Karpas-422 (cell line): ENCODE results near the gene NUP133. TPM values are rescaled to one million over a fixed set of nuclear protein-coding genes. Genes with fewer than 3 reads are reported as not detected.
A peak's percentile ranks its signal among the peaks of the same experiment; 100 is the strongest.

Experiments
- DNase-seq: peaks from one replicate; pipeline ENCODE4 v3.0.0-alpha.2; 2015
- H2AFZ ChIP-seq: fragments of 200-600 bp; sonication (generic); 2 replicates; pipeline ENCODE4 v1.6.1; 2014; ENCODE audit warnings: antibody characterized with exemption, low read length, mixed read lengths
- H3K27ac ChIP-seq: fragments of 200-600 bp; sonication (generic); 2 replicates; pipeline ENCODE4 v1.5.1; 2014; ENCODE audit warnings: mild to moderate bottlenecking, low read length, moderate library complexity
- H3K27me3 ChIP-seq: fragments of 200-600 bp; sonication (generic); 2 replicates; pipeline ENCODE4 v1.6.1; 2014; ENCODE audit warnings: low read length, mixed read lengths
- H3K36me3 ChIP-seq: fragments of 200-600 bp; sonication (generic); 2 replicates; pipeline ENCODE4 v1.6.1; 2014; ENCODE audit warnings: low read length, mixed read lengths; ENCODE audit not compliant: insufficient read depth
- H3K4me1 ChIP-seq: fragments of 200-600 bp; sonication (generic); 2 replicates; pipeline ENCODE4 v1.6.1; 2014; ENCODE audit warnings: mild to moderate bottlenecking, low read length, mixed read lengths
- H3K4me2 ChIP-seq: fragments of 200-600 bp; sonication (generic); 2 replicates; pipeline ENCODE4 v1.6.1; 2014; ENCODE audit warnings: low read length, low read depth, mild to moderate bottlenecking; ENCODE audit not compliant: poor library complexity, severe bottlenecking
- H3K4me3 ChIP-seq: fragments of 200-600 bp; sonication (generic); 2 replicates; pipeline ENCODE4 v1.5.1; 2014; ENCODE audit warnings: mild to moderate bottlenecking, antibody characterized with exemption, low read length, mixed read lengths
- H3K79me2 ChIP-seq: fragments of 200-600 bp; sonication (generic); 2 replicates; pipeline ENCODE4 v1.6.1; 2014; ENCODE audit warnings: mild to moderate bottlenecking, low read length, mixed read lengths
- H3K9ac ChIP-seq: fragments of 200-600 bp; sonication (generic); 2 replicates; pipeline ENCODE4 v1.6.0; 2014; ENCODE audit warnings: low read length
- H3K9me2 ChIP-seq: fragments of 200-600 bp; sonication (generic), shearing (Covaris generic); replicated peaks from 2 replicates; pipeline ENCODE4 v1.6.0; 2014; ENCODE audit warnings: mild to moderate bottlenecking, low read length, moderate library complexity; ENCODE audit not compliant: insufficient read depth
- H3K9me3 ChIP-seq: fragments of 300-700, 200-600 bp; sonication (generic); 2 replicates; pipeline ENCODE4 v1.6.1; 2014; ENCODE audit warnings: low read length, mixed read lengths
- H4K20me1 ChIP-seq: fragments of 200-600 bp; sonication (generic); 2 replicates; pipeline ENCODE4 v1.6.1; 2014; ENCODE audit warnings: mild to moderate bottlenecking, antibody characterized with exemption, low read length, low read depth; ENCODE audit not compliant: insufficient read depth
- total RNA-seq: library from RNA; depleted of rRNA; stranded (reverse); fragments of >200 nt; shearing (Covaris generic); gene quantifications from 2 replicates; pipeline ENCODE4 v1.2.3, GENCODE V29; 2014; ENCODE audit warnings: low replicate concordance; rRNA removed

NUP133 gene
- total RNA-seq: 27.1 and 56.9 TPM in 2 replicates

DNA sequence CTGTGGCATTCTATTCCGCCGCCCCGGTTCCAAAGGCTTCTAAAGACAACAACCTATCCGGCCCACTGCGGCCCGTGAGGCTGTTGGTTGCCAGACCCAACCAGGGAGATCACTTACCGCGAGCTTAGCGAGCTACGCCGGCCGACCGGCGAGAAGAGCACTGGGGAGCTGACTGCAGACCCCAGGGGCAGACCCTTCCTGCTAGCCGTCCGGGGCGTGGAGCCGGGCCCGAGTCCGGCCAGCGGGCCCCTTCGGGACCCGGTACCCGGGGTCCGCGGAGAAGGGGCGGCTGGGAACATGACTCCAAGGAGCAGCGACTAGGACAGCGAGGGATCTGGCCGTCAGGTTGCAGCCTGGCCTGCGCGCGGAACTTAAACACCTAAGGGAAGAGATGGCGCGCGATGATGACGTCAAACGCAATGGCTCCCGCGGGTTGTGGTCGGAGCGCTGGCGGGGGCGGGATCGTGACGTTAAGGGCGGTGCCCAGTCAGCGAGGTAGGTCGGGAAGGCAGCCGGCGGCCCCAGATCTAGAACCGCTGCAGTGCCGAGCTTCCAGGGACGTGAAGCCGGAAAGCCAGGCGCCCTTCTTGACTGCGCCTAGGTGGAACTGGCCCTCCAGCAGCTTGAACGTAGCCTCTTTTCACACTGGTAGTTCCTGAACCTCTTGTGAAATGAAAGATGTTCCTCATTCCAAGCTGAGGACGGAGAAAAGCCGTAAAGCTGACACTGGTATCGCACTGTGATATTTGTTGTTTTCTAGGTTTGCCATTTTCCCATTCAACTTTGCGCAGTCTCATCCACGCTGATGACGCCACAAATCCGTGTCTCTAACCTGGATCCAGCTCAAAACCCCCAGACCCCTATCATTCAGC lies at the start of gene NUP133:
Gene NUP133, minus strand, starts transcription at position 391 of the 872 bp plus-strand sequence. Its CDS starts 92 bp downstream, at position 299.
- Histone ChIP-seq H3K4me2 (peak within 1 kb of the TSS; percentile 74), H4K20me1 (peaks cover 5% of the 10 kb centered on the region; the same call in 1 of the 2 replicates), H2AFZ (peak within 1 kb of the TSS; percentile 95), H3K9me3 (no peaks in the 10 kb centered on the region), H3K27me3 (no peaks in the 10 kb centered on the region), H3K9me2 (no peaks in the 10 kb centered on the region), H3K4me3 (peak within 1 kb of the TSS; percentile 97), H3K9ac (peak within 1 kb of the TSS; percentile 82), H3K36me3 (no peaks in the 10 kb centered on the region), H3K79me2 (peaks cover 40% of the 10 kb centered on the region), H3K27ac (peak within 1 kb of the TSS; percentile 31), H3K4me1 (peaks cover 24% of the 10 kb centered on the region)
- DNase-seq: peak; percentile 99

DNA sequence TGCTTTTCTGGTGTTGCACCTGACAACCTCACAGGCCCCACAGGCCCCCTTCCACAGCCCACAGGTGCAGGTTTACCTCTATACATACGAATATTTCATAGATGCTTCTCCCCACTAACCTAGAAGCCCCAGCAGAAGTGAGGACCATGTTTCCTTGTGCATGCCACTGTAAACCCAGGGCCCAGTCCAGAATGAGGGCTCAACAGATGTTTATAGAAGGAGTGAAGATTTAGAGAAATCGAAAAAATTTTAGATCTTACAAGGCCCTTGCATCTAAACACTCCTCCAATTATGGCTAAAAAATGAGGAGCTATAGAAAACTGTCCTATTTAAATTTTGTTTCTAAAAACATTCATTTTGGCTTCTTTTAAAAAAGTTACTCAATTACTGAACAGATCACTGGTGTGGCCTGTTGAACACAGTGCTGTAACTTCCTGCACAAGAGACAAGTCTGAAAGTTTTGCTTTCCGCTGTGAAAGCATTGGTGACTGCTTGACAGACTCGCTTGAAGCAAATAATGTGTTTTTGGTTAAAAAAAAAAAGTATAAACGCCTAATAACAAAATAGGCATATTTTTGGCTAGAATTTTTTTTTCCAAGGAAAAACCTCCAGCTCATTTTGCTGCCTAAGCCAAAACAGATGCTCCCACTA lies 49.2 kb upstream of the NUP133 start:
- peaks cover 37% of the 10 kb centered on the region for H3K4me1 ChIP-seq
- DNase-seq: peak; percentile 70
- H3K79me2 ChIP-seq: peaks cover 56% of the 10 kb centered on the region
- peak overlapping the region; percentile 77 for H3K4me3 ChIP-seq
- H4K20me1 ChIP-seq: no peaks in the 10 kb centered on the region
- H3K9me2 ChIP-seq: no peaks in the 10 kb centered on the region
- H3K27ac ChIP-seq: peak overlapping the region; percentile 49
- H3K9me3 ChIP-seq: no peaks in the 10 kb centered on the region
- peak overlapping the region; percentile 15; the same call in 1 of the 2 replicates for H2AFZ ChIP-seq
- peak overlapping the region; percentile 77 for H3K9ac ChIP-seq
- H3K4me2 ChIP-seq: peak overlapping the region; percentile 84
- no peaks in the 10 kb centered on the region for H3K27me3 ChIP-seq
- no peaks in the 10 kb centered on the region for H3K36me3 ChIP-seq

DNA sequence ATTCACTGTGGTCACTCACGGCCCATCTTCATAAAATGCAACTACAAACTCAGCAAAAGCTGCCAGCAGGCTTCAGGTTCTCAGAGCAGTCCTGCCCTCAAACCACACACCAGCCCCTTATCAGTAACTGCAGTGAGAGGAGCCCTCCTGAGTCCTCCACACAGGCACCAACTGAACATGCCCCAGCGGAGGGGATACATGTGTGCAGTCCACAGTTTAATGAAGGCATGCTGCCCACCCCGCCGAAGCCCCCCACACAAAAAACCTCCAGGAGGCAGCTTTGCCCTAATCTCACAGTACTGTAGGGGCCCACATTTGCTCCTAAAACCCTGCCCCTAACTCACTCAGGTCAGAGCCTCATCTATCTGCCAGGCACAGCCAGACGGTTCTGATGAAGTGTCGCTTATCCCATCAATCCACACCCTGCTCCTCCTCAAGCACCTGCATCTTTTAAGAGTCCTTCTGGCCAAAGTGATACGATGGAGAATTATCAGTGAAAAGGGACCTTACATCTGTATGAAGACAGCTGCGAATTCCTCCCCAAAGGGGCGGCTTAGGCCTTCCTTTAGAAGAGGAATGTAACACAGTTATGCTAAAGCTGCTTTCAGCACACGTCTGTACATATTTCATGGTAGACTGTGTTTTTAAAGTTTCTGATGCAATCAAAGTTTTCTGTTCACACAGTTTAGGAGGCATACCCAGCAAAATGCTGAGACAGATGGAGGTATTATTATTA lies 46.9 kb upstream of the NUP133 start:
- DNase-seq: no peak
- Histone ChIP-seq H3K9me3 (no peaks in the 10 kb centered on the region), H2AFZ (no peak overlapping the region), H3K79me2 (peaks cover 76% of the 10 kb centered on the region), H3K4me1 (peaks cover 37% of the 10 kb centered on the region), H3K9ac (no peak overlapping the region; the same call in 1 of the 2 replicates), H3K36me3 (no peaks in the 10 kb centered on the region), H3K9me2 (no peaks in the 10 kb centered on the region), H3K27ac (peak overlapping the region; percentile 9; the same call in 1 of the 2 replicates), H3K4me2 (peak overlapping the region; percentile 84), H4K20me1 (no peaks in the 10 kb centered on the region), H3K27me3 (no peaks in the 10 kb centered on the region), H3K4me3 (no peak overlapping the region)

DNA sequence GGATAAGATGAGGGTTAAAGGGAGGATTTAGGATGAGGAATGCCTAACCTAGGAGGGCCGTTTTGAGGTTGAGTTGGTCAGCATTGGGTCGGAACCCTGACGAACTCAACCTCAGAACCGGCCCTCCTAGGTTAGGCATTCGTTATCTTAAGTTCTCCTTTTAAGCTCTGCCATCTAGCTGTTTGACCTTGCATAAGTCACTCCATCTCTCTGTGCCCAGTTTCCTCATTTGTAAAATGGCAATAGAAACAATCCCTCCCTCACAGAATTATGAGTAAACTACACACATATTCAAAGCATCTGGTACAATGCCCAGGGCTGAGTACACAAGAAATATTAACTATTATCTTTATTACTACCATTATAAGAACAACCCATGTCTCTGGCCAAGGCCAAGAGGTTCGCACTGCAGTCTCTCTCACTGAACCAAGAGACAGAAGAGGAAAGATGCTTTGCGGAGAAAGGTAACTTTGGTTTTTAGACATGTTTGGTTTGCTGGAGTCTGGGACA lies 45.5 kb upstream of the NUP133 start:
- Histone ChIP-seq H3K79me2 (peaks cover 89% of the 10 kb centered on the region), H4K20me1 (no peaks in the 10 kb centered on the region)

DNA sequence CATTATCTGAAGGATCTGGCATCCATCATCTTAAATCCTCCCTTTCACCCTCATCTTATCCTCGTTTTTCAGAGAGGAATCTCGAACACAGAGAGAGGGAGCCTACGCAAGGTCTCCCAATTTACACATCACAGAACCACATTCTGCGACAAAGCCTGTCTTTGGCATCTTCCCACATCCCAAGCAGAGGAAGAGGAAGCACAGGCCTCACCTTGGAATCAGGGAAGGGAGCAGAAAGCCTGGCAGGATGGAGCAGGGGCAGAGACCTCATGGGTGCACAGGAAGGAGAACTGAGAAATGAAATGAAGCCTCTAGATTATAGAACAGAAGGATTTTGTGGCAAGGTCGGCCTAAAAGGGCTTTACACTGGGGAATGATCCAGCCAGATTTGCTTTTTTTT lies 44.6 kb upstream of the NUP133 start:
- Histone ChIP-seq H3K27me3 (no peaks in the 10 kb centered on the region), H3K9me2 (no peaks in the 10 kb centered on the region), H3K36me3 (no peaks in the 10 kb centered on the region), H3K27ac (no peak overlapping the region), H2AFZ (no peak overlapping the region), H3K79me2 (peaks cover 92% of the 10 kb centered on the region), H4K20me1 (no peaks in the 10 kb centered on the region), H3K9me3 (no peaks in the 10 kb centered on the region), H3K4me2 (no peak overlapping the region), H3K4me3 (no peak overlapping the region), H3K9ac (no peak overlapping the region), H3K4me1 (peaks cover 30% of the 10 kb centered on the region)
- no peak for DNase-seq

More for the DNA sequence above, 45.5 kb upstream of the NUP133 start:
- Histone ChIP-seq H3K9ac (no peak overlapping the region), H3K4me3 (no peak overlapping the region), H3K4me2 (no peak overlapping the region), H3K9me2 (no peaks in the 10 kb centered on the region), H3K4me1 (peaks cover 30% of the 10 kb centered on the region), H3K27ac (no peak overlapping the region), H3K9me3 (no peaks in the 10 kb centered on the region), H2AFZ (no peak overlapping the region), H3K36me3 (no peaks in the 10 kb centered on the region), H3K27me3 (no peaks in the 10 kb centered on the region)
- DNase-seq: no peak

DNA sequence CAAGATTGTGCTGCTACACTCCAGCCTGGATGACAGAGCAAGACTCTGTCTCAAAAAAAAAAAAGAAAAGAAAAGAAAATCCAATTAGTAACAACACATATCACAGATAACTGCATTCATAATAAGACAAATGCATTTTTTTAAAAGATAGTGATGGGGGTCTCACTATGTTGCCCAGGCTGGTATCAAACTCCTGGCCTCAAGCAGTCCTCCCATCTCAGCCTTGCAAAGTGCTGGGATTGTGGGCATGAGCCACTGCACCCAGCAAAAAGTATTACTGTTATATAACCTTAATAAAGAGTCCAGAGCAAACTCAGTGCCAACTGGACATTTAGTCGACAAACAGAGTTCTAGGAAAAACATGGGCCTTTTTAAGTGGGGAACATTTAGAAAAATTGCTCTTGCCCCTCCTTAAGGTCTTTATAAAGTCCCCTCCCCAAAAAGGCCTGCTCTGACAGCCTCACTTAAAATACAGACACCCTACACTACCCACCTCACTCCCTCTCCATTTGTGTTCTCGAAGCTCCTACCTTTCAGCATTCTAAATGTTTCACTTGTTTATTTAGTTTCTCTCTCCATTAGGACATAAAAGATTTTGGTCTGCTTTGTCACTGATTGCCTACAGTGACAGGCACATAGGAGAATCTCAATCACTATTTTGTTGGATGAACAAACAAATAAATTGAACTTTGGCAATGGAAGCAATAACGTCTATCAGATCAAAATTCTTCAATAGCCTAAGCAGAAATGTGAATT lies 42.8 kb upstream of the NUP133 start:
- peaks cover 74% of the 10 kb centered on the region for H3K79me2 ChIP-seq
- H3K9ac ChIP-seq: no peak overlapping the region
- DNase-seq: no peak
- H3K4me3 ChIP-seq: no peak overlapping the region
- H3K36me3 ChIP-seq: no peaks in the 10 kb centered on the region
- H2AFZ ChIP-seq: no peak overlapping the region
- H3K9me3 ChIP-seq: no peaks in the 10 kb centered on the region
- H3K9me2 ChIP-seq: no peaks in the 10 kb centered on the region
- no peak overlapping the region for H3K27ac ChIP-seq
- H3K4me2 ChIP-seq: no peak overlapping the region
- H4K20me1 ChIP-seq: no peaks in the 10 kb centered on the region
- peaks cover 12% of the 10 kb centered on the region for H3K4me1 ChIP-seq
- H3K27me3 ChIP-seq: no peaks in the 10 kb centered on the region

DNA sequence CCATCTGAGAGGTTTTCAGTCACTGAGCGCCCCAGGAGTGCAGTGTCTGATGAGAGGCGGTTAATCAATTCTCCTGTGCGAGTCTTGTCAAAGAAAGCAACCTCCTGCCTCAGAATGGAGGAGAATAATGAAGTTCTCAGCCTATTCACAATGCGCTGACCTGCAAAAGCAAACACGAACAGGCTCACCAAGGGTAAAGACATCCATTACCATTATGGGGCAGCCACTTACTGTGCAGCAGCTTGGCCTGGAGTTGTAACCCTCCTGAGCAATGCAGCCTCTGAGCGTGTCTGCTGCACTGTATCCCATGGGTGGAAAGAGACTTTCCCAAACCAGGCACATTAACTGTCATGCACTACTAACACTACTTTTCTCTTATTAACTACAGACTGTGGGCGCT lies 39.4 kb upstream of the NUP133 start:
- Histone ChIP-seq H3K9me3 (no peaks in the 10 kb centered on the region), H3K4me2 (no peak overlapping the region), H3K4me1 (peaks cover 5% of the 10 kb centered on the region), H3K27ac (no peak overlapping the region), H4K20me1 (no peaks in the 10 kb centered on the region), H3K9me2 (no peaks in the 10 kb centered on the region), H3K79me2 (peaks cover 57% of the 10 kb centered on the region), H3K36me3 (peaks cover 19% of the 10 kb centered on the region; the same call in 1 of the 2 replicates), H3K27me3 (no peaks in the 10 kb centered on the region), H3K9ac (no peak overlapping the region), H3K4me3 (no peak overlapping the region), H2AFZ (no peak overlapping the region)
- no peak for DNase-seq
